Measurements from ENCODE around the gene TMOD1.

Gene TMOD1

DNA sequence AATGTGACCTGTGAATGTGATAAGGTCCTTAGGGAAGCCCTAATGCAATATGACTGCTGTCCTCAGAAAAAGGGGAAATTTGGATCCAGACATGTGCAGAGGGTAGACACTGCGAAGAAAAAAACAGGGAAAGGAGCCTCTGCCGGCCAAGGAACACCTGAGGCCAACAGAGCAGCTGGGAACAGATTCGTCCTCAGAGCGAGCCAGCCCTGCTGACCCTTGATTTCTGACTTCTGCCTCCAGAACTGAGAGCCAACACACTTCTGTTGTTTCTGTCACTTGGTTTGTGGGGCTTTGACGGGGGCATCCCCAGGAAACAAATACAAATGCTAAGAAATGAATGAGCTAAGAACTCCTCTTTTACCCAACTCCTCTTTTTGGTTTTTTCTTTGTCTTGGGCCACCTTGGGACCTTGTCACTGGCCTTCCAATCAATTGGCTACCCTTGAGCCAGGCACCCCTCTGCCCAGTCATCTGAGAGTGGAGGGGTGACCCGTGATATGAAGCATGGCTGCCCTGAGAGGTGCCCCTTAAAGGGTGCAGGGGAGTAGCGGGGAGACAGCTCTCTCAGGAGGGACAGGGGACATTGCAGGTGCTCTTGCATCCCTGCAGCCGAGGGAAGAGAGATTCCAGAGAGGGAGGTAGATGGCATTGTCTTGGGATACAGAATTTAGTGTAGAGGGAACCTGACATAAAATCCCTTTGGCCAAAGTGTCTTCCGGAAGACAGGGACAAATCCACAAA lies 16.9 kb downstream of the TMOD1 start:
- no peak for DNase-seq (ENCODE audit: low read depth)

DNA sequence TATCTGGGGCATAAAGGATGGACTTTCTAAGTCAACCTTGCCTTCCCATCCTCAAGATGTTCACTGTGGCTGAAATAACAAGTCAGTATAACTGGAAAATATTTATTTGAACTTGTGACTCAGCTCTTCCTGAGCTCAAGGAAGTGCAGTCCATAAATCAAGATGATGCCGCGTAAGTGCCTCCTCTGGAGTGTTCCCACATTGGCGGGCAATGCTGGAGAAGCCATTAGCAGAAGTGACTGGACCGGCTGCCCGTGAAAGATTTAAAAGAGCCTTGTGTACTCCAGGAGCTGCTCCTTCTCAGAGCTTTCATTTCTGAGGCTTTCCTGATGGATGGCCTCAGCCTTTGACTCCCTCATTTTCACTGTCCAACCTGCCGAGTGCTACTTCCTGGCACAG lies 17.4 kb downstream of the TMOD1 start:
- DNase-seq (ENCODE audit: low read depth), result no peak

- no peak for DNase-seq (ENCODE audit: low read depth)
Observed at GRCh38 chr9:97519441-97519970, 18.0 kb downstream of the TMOD1 start.

DNA sequence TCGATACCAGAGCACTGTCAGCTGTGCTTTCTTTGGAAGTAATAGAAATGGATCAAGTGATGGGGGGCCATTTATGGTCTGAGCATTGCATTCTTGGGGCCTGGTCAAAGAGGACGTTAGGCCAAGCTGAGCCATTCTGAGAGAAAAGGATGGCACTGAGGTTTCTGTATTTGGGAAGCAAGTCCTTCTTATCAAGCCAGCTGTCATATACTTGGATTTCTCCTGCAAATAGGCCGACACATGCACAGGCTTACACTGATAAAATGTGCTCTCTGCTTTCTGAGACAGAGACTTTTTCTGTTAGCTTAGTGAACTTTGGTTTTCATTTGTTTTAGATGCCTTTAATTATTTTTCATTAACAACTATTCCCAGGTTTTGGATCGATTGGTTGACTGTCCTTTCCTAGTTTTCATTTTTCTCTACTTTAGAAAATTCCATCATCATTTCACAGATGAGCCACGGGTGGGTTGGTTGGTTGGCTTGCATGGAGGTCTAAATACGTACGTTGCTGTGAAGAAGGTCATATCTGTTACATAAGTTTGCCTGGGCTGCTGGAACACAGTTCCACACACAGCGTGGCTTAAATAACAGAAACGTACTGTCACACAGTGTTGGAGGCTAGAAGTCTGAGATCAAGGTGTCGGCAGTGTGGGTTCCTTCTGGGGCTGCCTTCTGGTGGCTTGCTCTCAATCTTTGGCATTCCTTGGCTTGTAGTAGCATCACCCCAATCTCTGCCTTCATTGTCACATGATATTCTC lies 20.3 kb downstream of the TMOD1 start:
- no peak for DNase-seq (ENCODE audit: low read depth)

DNA sequence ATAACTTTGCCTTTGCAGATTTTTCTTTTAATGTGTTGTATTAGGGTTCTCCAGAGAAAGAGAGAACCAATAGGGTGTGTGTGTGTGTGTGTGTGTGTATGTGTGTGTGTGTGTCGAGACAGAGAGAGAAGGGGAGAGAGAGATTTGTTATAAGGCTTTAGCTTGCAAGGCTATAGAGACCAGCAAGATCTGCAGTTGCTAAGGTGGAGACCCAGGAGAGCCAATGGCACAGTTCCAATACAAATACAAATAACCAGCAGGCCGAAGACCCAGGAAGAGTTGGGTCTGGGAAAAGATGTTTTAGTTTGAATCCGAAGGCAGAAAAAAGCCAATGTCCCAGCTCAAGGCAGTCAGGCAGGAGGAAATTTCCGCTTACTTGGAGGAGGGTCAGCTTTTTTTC lies 23.0 kb downstream of the TMOD1 start:
- DNase-seq (ENCODE audit: low read depth), result no peak

DNA sequence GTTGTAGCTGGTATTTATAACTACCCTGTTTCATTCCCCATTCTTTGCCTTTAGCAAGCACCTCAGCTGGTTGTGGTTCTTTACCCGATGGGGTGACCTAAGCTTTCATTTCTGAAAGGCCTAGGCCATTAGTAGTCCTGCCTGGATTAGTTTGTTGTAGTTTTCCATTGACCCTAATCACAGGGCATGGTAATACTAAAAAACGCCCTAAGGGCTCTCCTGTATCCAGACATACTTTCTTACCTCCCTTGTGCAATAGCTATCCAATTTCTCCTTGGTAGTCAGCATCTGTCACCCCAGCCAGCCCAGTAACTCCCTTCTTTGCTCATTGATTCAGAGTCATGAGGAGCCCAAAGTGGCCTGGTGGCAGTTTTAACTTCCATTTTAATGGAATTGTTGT lies 24.0 kb downstream of the TMOD1 start:
- DNase-seq (ENCODE audit: low read depth), result no peak

DNA sequence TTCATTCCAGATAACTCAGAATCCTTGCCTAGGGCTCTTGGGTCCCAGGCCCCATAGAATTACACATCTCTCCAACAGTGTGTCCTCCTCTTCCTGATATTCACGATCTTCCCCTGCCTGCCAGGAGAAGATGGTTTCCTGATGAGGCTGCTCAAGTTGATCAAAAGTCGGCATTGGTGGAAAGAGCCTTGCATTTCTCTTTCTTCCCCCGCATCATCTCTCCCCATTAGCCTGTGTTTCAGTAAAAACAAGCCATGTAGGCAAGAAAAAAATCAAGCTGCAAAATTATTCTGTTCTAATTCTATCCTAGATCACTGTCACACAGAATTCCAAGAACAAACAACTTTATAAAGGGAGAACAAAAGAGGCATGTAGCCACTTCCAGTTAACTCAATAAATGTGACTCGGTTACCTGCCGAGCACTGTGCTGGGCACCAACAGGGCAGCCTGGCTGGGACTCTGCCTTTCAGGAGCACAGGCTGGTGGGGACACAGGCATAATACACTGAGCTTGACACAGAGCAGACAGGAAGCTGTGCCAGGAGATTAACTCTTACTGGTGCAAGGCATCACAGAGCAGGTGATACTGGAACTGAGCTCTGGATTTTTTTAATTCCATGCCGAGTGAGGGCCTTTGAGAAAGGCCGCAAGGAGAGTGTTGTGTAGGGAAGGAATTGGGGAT lies 25.6 kb downstream of the TMOD1 start:
- no peak for DNase-seq (ENCODE audit: low read depth)

- no peak for DNase-seq (ENCODE audit: low read depth)
Observed at GRCh38 chr9:97527626-97528528, 26.4 kb downstream of the TMOD1 start.

DNA sequence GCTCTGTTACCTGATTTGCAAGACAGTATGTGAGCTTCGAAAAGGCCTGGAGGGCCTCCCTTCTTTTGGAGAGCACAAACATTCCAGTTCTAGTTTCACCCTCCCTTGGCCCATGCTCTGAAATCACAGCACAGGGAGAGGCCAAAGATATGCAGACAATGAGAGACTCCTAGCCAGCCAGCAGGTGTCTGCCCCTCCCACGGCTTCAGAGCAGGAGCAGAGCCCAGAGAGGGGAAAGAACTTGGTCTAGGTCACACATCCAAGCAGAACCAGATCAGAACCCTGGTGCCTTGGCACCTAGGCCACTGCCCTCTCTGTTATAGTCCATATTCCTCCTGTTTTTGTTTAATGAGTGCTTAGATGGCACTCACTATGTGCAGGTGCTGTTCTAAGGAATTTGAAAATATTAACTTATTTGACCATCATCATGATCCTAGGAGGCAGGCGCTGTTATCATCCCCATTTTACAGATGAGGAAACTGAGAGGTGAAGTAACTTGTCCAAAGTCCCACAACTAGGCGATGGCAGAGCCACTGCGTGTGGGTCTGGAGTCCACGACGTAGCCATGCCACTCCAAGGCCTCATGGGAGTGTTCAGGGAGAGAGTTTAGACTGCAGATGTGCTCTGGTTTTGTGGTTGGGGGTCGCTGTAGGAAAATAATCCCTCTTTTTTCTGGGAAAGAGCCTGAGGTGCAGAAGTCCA lies 27.2 kb downstream of the TMOD1 start:
- no peak for DNase-seq (ENCODE audit: low read depth)

- DNase-seq (ENCODE audit: low read depth), result no peak
Observed at GRCh38 chr9:97529363-97530076, 28.1 kb downstream of the TMOD1 start.

DNA sequence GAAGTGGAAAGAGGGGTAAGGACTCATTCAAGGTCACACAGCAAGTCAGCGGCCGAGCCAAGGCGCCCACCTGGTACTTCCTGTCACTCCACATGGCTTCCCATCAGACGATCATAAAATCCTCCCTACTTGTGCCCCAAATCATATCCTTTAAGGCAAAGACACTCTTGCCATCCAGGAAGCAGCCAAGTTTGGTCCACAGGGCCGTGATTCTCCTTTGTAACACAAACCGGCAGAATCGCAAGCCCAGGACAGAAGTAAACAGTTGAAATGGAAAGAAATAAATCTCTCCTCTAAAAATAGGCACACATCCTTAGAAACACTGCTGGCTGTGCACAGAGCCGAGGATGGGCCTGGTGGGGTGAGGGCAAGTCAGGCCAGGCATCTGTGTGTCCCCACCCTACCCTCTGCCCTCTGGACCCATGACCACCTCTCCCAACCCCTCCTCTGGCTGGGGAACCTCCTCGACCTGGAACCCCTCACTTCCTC lies 30.5 kb downstream of the TMOD1 start:
- DNase-seq (ENCODE audit: low read depth), result no peak

DNA sequence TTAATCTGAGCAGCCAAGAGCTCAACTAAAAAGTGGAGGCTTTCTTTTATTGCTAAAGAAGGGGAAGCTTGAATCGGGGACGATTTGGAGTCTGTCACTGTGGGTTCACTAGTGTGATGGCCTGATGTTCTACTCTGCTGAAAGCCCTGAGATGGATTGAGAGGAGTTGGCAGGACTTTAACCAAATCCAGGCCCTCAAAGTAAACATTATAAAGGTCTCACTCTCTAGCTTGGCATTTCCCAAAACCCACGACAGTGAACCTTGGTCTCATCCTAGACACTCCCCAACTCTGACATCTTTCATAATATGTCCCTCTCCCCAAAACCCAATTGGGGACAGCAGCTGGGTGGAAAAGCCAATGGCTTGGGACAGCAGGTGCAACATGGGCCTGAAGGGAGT lies 32.7 kb downstream of the TMOD1 start:
- DNase-seq (ENCODE audit: low read depth), result no peak

DNA sequence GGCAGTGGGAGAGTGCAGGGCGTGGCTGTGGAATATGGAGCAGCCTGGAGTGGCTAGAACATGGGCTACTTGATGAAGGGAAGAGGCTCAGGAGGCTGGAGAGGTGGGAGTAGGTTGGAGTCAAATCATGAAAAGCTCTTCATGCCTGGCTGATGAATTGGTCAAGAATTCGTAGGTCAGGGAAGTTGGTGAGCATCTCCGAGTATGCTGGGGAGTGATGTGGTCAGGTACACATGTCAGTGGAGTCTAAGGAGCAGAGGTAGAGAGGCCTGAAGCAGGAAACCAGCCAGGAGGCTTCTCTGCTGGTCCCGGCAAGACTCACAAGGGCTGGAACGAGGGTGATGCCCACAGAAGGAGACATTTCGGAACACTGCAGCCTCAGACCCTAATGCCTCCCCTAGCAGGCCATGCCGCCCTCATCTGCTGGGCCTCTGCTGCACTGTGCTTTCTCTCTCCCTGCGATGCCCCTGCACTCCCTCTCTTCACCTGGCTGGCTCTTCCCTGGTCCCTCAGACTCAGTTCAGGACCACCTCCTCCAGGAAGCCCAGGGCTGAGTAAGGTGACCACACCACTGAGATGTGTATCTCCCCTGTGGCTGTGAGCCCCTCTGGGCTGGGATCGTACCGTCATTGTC lies 33.6 kb downstream of the TMOD1 start:
- no peak for DNase-seq (ENCODE audit: low read depth)

- no peak for DNase-seq (ENCODE audit: low read depth)
Observed at GRCh38 chr9:97535771-97536170, 34.3 kb downstream of the TMOD1 start.

DNA sequence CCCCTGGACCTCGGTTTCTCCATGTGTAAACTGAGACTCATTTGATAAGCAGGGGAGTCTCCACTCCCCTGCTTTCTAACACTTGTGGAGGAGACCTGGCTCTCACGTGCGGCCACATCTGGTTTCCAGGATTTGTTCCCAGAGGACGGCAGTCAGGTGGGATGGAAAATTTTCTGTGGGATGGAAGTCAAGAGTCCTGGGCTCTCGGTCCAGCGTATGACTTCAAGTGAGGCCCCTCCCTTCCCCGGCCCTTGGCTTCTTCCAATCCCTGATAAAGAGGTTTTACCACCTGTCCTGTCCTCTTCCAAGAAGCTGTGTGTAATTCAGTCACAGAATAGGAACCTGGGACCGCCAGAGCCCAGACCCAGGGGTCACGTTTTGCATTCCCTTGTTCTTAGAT lies 35.0 kb downstream of the TMOD1 start:
- DNase-seq (ENCODE audit: low read depth), result no peak

- no peak for DNase-seq (ENCODE audit: low read depth)
Observed at GRCh38 chr9:97543561-97543960, 42.1 kb downstream of the TMOD1 start.

GRCh38 chr9:97545486-97545885 lies 44.0 kb downstream of the TMOD1 start:
- no peak for DNase-seq (ENCODE audit: low read depth)

- DNase-seq (ENCODE audit: low read depth), result no peak
Observed at GRCh38 chr9:97547098-97547829, 45.8 kb downstream of the TMOD1 start.

DNA sequence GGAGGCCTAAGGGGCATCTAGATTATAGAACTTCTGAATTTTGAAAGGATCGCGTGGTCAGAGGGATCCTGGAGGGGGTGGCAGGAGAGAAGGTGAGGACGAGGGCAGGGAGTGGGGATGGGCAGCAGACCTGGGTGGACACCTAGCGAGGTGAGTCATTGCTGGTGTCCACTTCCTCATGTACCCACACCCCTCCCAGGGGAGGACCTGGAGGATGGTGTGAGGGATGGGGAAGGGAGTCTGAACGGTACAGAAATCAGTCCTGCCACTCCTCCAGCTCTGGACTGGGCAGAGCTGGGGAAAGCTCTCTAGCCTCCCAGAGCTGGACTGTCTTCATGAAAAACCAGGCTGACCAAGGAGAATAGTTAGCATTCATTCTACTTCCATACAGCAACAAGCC lies 46.9 kb downstream of the TMOD1 start:
- no peak for DNase-seq (ENCODE audit: low read depth)
